Naive thymus-derived CD8-positive, alpha-beta T cell (primary cell): ENCODE data around the gene SIGLEC1. TPM values are rescaled to one million over a fixed set of nuclear protein-coding genes. Genes with fewer than 3 reads are reported as not detected.
A peak's percentile ranks its signal among the peaks of the same experiment; 100 is the strongest.

ENCODE experiments used
- ATAC-seq, 2 donors: fragments of 150-1000 bp; cut with Tn5 transposase in 1 of 2; sonication (Bioruptor Pico), chemical (Tn5 transposase) in 1 of 2; 1 replicate in 1 of 2; 2 replicates in 1 of 2; pipeline ENCODE4 v1.10.0; 2021; ENCODE audit warnings: mild to moderate bottlenecking in 2 of 2, moderate library complexity in 2 of 2
- POLR2A ChIA-PET: fragments of 350-600 bp; sonication (Branson Sonifier 250); formaldehyde crosslinking; loops from one replicate; lab custom pipeline; 2021; ENCODE audit warnings: antibody characterized with exemption; lab: Charles Lee
- DNase-seq, 10 donors: peaks; one replicate each; pipeline versions ENCODE4 v3.0.0 to v3.0.0-alpha.2; 2020 to 2022
- H3K27ac Mint-ChIP-seq, 10 donors: one replicate each; pipeline ENCODE4 v1.8.0; 2020 to 2022; ENCODE audit warnings: mild to moderate bottlenecking in 10 of 10, mixed read lengths in 10 of 10, moderate library complexity in 4 of 10, inconsistent platforms in 1 of 10
- H3K27me3 Mint-ChIP-seq, 5 donors: one replicate each; pipeline ENCODE4 v1.8.0; 2021 to 2022; ENCODE audit warnings: mixed read lengths in 5 of 5
- H3K36me3 Mint-ChIP-seq, 3 donors: one replicate each; pipeline ENCODE4 v1.8.0; 2020 to 2022; ENCODE audit warnings: mixed read lengths in 3 of 3, mild to moderate bottlenecking in 2 of 3, inconsistent platforms in 1 of 3
- H3K4me1 Mint-ChIP-seq, 4 donors: one replicate each; pipeline ENCODE4 v1.8.0; 2021 to 2022; ENCODE audit warnings: mixed read lengths in 4 of 4
- H3K4me3 Mint-ChIP-seq, 10 donors: one replicate each; pipeline ENCODE4 v1.8.0; 2020 to 2022; ENCODE audit warnings: mild to moderate bottlenecking in 10 of 10, mixed read lengths in 10 of 10, moderate library complexity in 6 of 10, inconsistent platforms in 1 of 10
- H3K9me3 Mint-ChIP-seq, 9 donors: one replicate each; pipeline ENCODE4 v1.8.0; 2020 to 2022; ENCODE audit warnings: mixed read lengths in 9 of 9, mild to moderate bottlenecking in 3 of 9, inconsistent platforms in 1 of 9, moderate library complexity in 1 of 9
- polyA plus RNA-seq, 3 donors: library from polyadenylated mRNA; unstranded; fragments of 300-500 nt; fragmentation: Illumina TruSeq; gene quantifications; one replicate each; pipeline ENCODE4 v1.2.3, GENCODE V29; 2021
- total RNA-seq, 8 experiments: library from RNA in 2 of 8; stranded (reverse) in 2 of 8; gene quantifications; one replicate each; pipeline ENCODE4 v1.2.3 and lab custom pipeline; 2021 to 2026

The SIGLEC1 gene
- under 1 TPM; 0.22 to 0.62 TPM for total RNA-seq
- polyA plus RNA-seq = not detected
- 0 to 0.15 (median 0.03) reads per million in 6 experiments for total RNA-seq (lab: John Stamatoyannopoulos, UW)

GRCh38 chr20:3712279-3712873 is at the start of gene SIGLEC1:
Gene SIGLEC1, minus strand, starts transcription at chr20:3712600. Its CDS starts 5,472 bp downstream, at chr20:3707128.
- Mint-ChIP-seq H3K27ac (peak within 1 kb of the TSS in 2 of 10 donors; percentile 24 to 79), H3K4me3 (peak within 1 kb of the TSS in 1 of 10 donors; percentile 19), H3K9me3 (no peaks in the 10 kb centered on the region), H3K4me1 (peaks cover 0 to 5% (median 0%) of the 10 kb centered on the region in 4 donors), H3K27me3 (peaks cover 0 to 14% (median 9%) of the 10 kb centered on the region in 5 donors), H3K36me3 (no peaks in the 10 kb centered on the region)
- DNase-seq = peak in 1 of 10 donors; percentile 40
- POLR2A ChIA-PET = no interaction called here
- ATAC-seq = no peak

DNA sequence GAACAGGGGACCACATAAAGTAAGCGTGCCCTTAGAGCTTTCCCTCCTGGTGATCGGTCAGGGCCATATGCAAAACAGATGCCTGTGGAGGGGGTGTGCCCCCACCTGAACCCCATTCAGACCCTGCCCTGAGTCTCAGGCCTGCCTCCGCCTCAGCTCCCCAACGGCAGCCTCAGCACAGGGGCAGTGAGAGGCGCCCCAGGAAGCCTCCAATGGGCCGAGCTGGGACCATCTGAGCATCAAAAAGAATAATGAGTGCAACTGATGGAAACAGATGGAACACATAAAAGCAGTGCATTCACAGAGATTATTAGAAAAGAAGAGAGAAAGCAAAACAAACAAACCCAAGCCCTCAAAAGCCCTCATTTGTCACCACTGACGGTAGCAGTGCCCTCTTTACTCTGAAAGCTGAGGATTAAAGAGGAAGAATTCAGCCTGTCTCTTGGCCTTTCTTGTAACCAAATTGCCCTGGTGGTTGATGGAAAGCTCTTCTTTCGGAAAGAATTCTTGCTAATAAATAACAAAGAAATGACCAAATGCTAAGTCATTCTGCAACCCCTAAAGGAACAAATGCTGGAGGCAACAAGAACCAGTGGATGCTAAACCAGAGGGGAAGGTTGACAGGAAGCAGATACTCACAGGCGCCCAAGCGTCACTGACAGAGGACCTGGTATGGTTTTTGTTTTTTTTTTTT is 48.4 kb upstream of the SIGLEC1 start:
- no peak overlapping the region for H3K4me3 Mint-ChIP-seq
- H3K9me3 Mint-ChIP-seq = no peaks in the 10 kb centered on the region
- H3K4me1 Mint-ChIP-seq = peaks cover 11 to 26% (median 18%) of the 10 kb centered on the region in 4 donors
- ATAC-seq (no peak), DNase-seq (no peak)
- peaks cover 0 to 28% (median 0%) of the 10 kb centered on the region in 3 donors for H3K36me3 Mint-ChIP-seq
- no peaks in the 10 kb centered on the region for H3K27me3 Mint-ChIP-seq
- POLR2A ChIA-PET = interaction anchor here (1.6 kb wide), 1 partner anchor 26 kb away, joined by 4 read pairs; the partner anchor contains the start of gene CENPB
- peak overlapping the region in 1 of 10 donors; percentile 5 for H3K27ac Mint-ChIP-seq

DNA sequence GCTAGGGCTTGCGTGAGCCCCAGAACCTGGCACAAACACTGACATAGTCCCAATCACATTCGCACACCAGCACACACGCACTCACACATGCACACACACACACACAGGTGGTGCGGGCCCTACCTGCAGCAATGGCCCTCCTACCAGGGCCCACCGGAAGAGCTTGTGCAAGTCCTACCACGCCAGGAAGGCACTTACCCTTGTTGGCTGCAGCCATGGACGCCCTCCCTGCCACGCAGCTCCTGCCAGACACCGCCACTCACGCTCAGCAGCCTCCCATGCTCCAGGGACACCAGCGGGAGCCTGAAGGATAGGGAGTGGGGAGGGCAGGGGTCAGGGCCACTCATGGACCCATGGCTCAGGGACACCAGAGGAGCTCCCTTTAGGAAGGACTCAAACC is 47.5 kb upstream of the SIGLEC1 start:
- Mint-ChIP-seq H3K4me3 (no peak overlapping the region), H3K36me3 (peaks cover 0 to 28% (median 0%) of the 10 kb centered on the region in 3 donors), H3K27ac (peak overlapping the region in 1 of 10 donors; percentile 55), H3K27me3 (no peaks in the 10 kb centered on the region), H3K4me1 (peaks cover 7 to 18% (median 12%) of the 10 kb centered on the region in 4 donors), H3K9me3 (no peaks in the 10 kb centered on the region)
- POLR2A ChIA-PET = interaction anchor here (1.6 kb wide), 1 partner anchor 27 kb away, joined by 4 read pairs; the partner anchor contains the start of gene CENPB
- no peak for DNase-seq
- no peak for ATAC-seq

DNA sequence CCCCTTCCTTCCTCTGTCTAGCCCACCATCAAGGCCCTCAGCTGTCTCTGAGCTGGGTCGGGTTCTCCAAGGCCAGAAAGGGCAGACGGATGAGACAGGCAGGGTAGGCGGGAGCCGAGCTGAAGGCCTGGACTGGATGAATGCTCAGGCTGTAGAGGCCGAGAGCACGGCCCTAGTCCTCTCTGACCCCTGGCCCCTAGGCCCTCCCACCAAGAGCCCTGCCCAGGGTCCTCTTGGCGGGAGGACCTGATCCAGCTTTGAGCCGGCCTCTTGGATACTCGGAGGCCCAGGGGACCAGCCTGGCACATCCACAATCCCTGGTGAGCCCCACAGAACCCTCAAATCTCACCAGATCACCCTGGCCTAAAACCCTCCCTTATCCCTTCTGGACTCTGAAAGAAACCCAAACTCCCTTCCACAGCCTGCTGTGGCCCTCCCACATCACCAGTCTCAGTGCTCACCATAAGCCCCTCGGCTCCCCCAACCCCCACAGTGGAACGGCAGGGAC is 47.0 kb upstream of the SIGLEC1 start:
- peaks cover 2 to 15% (median 10%) of the 10 kb centered on the region in 4 donors for H3K4me1 Mint-ChIP-seq
- peaks cover 0 to 28% (median 0%) of the 10 kb centered on the region in 3 donors for H3K36me3 Mint-ChIP-seq
- H3K27ac Mint-ChIP-seq = no peak overlapping the region

GRCh38 chr20:3758566-3758965 is 46.2 kb upstream of the SIGLEC1 start:
- DNase-seq (no peak), ATAC-seq (no peak)
- POLR2A ChIA-PET = interaction anchor here (0.5 to 1.5 kb wide), 2 partner anchors 9 to 92 kb away, joined by 5 to 9 read pairs; partner anchors contain the start of gene ADISSP
- H3K27ac Mint-ChIP-seq = peak overlapping the region in 2 of 10 donors; percentile 3 to 21
- H3K27me3 Mint-ChIP-seq = no peaks in the 10 kb centered on the region
- H3K36me3 Mint-ChIP-seq = peaks cover 0 to 28% (median 0%) of the 10 kb centered on the region in 3 donors
- H3K9me3 Mint-ChIP-seq = no peaks in the 10 kb centered on the region
- peaks cover 0 to 12% (median 9%) of the 10 kb centered on the region in 4 donors for H3K4me1 Mint-ChIP-seq
- H3K4me3 Mint-ChIP-seq = no peak overlapping the region

More for the DNA sequence above, 47.0 kb upstream of the SIGLEC1 start:
- POLR2A ChIA-PET = interaction anchor here (1.5 to 1.6 kb wide), 2 partner anchors 8 to 27 kb away, joined by 4 to 5 read pairs; partner anchors contain the start of genes ADISSP and CENPB
- Mint-ChIP-seq H3K9me3 (no peaks in the 10 kb centered on the region), H3K4me3 (no peak overlapping the region), H3K27me3 (no peaks in the 10 kb centered on the region)
- DNase-seq (no peak), ATAC-seq (no peak)

DNA sequence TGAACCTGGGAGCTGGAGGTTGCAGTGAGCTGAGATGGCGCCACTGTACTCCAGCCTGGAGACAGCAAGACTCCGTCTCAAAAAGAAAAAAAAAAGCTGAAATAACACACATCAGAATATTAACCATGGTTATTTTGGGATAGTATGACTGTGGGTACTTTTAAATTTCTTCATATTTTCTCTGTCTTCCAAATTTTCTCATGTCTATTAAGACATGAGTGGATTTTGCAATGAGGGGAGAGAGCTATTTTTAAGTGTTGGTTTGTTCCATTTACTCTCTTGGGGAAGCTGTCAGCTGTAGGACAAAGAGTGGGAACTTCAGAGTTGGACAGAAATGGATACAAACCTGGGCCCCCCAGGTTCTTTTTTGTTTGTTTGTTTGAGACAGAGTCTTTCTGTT is 44.9 kb upstream of the SIGLEC1 start:
- Mint-ChIP-seq H3K36me3 (peaks cover 0 to 26% (median 0%) of the 10 kb centered on the region in 3 donors), H3K4me1 (peaks cover 11 to 20% (median 13%) of the 10 kb centered on the region in 4 donors), H3K27ac (peak overlapping the region in 1 of 10 donors; percentile 16), H3K9me3 (no peaks in the 10 kb centered on the region), H3K4me3 (no peak overlapping the region), H3K27me3 (no peaks in the 10 kb centered on the region)
- POLR2A ChIA-PET = interaction anchor here (1.1 kb wide), 1 partner anchor 10 kb away, joined by 3 read pairs; the partner anchor contains the start of gene ADISSP
- ATAC-seq (no peak), DNase-seq (no peak)

DNA sequence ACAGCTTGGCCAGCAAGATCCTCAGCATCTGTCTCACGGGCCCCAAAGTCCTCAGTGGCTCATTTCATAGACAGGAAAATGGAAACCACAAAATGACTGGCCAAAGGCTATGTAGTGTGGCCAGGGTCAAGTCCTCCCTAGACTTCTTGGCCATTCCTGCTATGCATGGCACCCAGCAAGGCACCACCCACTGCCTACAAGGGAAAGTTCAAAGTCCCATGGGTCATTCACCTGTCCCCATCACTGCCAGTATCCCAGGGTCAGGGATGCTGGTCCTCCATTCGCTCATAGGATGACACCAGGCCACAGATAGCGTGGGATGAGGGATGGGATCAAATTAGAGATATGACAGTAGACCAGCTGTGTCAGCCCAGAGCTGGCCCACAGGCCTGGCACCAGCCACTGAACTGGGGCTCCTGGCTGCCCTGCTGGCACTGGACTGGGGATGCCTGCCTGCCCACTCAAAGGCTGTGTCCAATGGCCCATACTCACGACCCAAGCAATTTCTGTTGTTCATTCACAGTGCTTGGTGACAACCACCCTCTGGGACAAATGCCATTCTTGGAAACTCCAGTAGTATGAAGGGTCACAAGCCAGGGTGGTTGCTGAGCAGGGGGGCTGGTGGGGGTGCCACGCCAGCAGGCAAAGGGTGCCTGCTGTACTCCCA is 43.5 kb upstream of the SIGLEC1 start:
- no peaks in the 10 kb centered on the region for H3K27me3 Mint-ChIP-seq
- peaks cover 0 to 18% (median 0%) of the 10 kb centered on the region in 3 donors for H3K36me3 Mint-ChIP-seq
- peaks cover 15 to 20% (median 16%) of the 10 kb centered on the region in 4 donors for H3K4me1 Mint-ChIP-seq
- POLR2A ChIA-PET = no interaction called here
- H3K27ac Mint-ChIP-seq = no peak overlapping the region
- H3K4me3 Mint-ChIP-seq = no peak overlapping the region
- ATAC-seq (no peak), DNase-seq (no peak)
- H3K9me3 Mint-ChIP-seq = no peaks in the 10 kb centered on the region

DNA sequence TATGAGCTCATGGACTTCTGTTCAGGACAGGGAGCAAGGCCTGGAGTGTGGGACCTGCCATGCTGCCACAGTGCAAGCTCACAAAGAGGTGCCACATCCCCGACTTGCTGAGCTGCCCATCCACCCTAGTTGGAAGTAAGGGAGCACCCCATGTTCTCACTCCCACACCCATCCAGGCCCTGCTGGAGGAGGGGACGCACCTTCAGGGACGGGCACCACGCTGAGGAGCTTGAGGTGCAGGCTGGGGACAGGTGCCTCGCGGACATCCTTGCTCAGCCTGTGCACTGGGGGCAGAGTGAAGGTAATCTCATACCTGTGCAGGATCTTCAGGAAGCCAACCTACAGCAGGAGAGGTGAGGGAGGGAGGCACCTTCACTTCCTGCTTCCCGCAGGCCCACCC is 42.9 kb upstream of the SIGLEC1 start:
- ATAC-seq (no peak), DNase-seq (no peak)
- POLR2A ChIA-PET = no interaction called here
- Mint-ChIP-seq H3K27ac (no peak overlapping the region), H3K4me3 (no peak overlapping the region), H3K9me3 (no peaks in the 10 kb centered on the region), H3K27me3 (no peaks in the 10 kb centered on the region), H3K4me1 (peaks cover 14 to 18% (median 16%) of the 10 kb centered on the region in 4 donors), H3K36me3 (peaks cover 0 to 18% (median 0%) of the 10 kb centered on the region in 3 donors)

DNA sequence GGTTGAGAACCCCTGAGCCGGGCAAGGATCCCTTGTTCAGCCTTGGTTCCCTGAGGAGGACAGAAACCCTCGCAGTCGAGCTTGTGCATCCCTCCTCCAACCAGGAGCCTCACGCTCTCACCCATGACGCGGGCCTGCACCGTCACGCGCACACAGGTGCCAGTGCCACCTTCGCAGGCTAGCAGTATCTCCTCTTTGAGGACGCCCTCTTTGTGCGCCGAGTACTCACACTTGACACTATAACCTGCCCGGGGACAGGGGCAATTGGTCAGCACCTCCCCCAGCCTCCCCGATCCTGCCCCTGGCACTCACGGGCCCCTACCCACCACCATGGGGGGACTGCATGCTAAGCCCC is 41.9 kb upstream of the SIGLEC1 start:
- DNase-seq (no peak), ATAC-seq (no peak)
- POLR2A ChIA-PET = interaction anchor here (1.0 to 2.8 kb wide), 2 partner anchors 14 to 67 kb away, joined by 3 to 12 read pairs; partner anchors contain the start of gene ADISSP
- Mint-ChIP-seq H3K27me3 (no peaks in the 10 kb centered on the region), H3K9me3 (no peaks in the 10 kb centered on the region), H3K4me1 (peaks cover 9 to 15% (median 14%) of the 10 kb centered on the region in 4 donors), H3K36me3 (peaks cover 0 to 15% (median 0%) of the 10 kb centered on the region in 3 donors), H3K4me3 (no peak overlapping the region), H3K27ac (no peak overlapping the region)

DNA sequence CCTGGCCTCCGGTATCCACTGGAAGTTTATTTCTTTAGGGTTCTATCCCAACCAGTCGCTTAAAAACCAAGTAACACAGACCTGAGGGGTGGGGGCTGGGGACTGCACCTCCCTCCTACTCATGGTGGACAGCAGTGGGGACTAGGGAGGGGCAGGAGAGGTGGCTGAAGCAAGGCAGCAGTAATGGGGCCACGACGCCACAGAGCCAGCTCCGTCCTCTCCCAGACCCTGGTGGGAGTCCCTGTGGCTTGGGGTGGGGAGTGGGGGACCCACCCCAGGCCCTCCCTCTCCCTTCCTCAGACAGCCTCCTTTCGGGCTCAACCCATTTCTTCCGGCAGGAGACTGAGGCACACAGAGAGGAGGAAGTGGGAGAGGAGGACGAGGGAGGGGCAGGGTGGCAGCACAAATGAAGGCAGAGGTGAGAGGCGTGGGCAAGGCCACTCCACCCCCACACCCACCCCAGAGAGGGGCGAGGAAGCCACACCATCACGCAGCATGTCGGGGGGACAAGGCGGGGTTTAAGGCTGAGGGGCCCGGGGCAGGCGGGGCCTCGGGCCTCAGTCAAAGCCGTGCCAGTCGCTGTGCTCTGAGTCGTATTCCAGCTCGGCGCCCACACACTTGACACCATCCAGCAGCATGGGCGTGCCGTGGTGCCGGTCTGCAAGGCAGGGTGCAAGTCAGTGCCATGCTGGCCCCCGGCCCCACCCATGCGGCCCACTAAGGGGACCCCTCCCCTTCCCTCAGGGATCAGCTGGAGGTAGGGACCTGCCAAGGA is 41.3 kb upstream of the SIGLEC1 start:
- no peak for ATAC-seq
- H3K36me3 Mint-ChIP-seq = peaks cover 0 to 15% (median 0%) of the 10 kb centered on the region in 3 donors
- H3K4me3 Mint-ChIP-seq = no peak overlapping the region
- no peak for DNase-seq
- POLR2A ChIA-PET = interaction anchor here (1.0 to 2.8 kb wide), 2 partner anchors 14 to 67 kb away, joined by 3 to 12 read pairs; partner anchors contain the start of gene ADISSP
- peaks cover 9 to 15% (median 14%) of the 10 kb centered on the region in 4 donors for H3K4me1 Mint-ChIP-seq
- no peak overlapping the region for H3K27ac Mint-ChIP-seq
- no peaks in the 10 kb centered on the region for H3K27me3 Mint-ChIP-seq
- H3K9me3 Mint-ChIP-seq = no peaks in the 10 kb centered on the region

DNA sequence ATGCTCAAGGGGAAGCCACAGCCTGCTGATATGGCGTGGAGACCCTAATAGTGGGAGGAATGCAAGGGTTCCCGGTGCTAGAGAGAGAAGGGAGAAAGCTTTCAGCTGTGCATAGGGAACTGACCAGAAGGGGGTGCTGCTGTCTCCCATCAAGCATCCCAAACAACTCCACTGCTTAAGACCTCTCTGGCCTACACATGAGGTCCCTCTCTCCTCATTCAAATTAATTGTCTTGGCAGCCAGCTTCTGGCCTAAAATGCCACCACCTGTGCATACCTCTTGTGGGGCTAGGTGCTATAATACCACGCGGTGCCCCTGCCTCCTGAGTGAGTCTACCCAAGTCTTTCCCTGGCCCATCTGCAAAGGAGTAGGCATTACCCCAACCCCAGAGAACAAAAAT is 40.7 kb upstream of the SIGLEC1 start:
- peaks cover 0 to 12% (median 0%) of the 10 kb centered on the region in 3 donors for H3K36me3 Mint-ChIP-seq
- H3K27me3 Mint-ChIP-seq = no peaks in the 10 kb centered on the region
- peak overlapping the region in 5 of 10 donors; percentile 10 to 81 (median 46) for H3K4me3 Mint-ChIP-seq
- no peaks in the 10 kb centered on the region for H3K9me3 Mint-ChIP-seq
- ATAC-seq = peak; percentile 67 to 75
- POLR2A ChIA-PET = interaction anchor here (0.6 to 2.8 kb wide), 2 partner anchors 10 to 15 kb away, joined by 3 to 12 read pairs; partner anchors contain the start of gene ADISSP
- peak; percentile 31 to 77 (median 56) for DNase-seq
- H3K4me1 Mint-ChIP-seq = peaks cover 7 to 15% (median 14%) of the 10 kb centered on the region in 4 donors
- peak overlapping the region in 1 of 10 donors; percentile 46 for H3K27ac Mint-ChIP-seq
